CD4-positive, alpha-beta T cell treated with Interleukin-4 for 1 hour (primary cell): Measurements from ENCODE around the gene NKIRAS2.

Source experiments
- DNase-seq, 2 donors: peaks; one replicate each; pipeline ENCODE4 v3.0.0-alpha.2; 2020 to 2022

Gene NKIRAS2

DNA sequence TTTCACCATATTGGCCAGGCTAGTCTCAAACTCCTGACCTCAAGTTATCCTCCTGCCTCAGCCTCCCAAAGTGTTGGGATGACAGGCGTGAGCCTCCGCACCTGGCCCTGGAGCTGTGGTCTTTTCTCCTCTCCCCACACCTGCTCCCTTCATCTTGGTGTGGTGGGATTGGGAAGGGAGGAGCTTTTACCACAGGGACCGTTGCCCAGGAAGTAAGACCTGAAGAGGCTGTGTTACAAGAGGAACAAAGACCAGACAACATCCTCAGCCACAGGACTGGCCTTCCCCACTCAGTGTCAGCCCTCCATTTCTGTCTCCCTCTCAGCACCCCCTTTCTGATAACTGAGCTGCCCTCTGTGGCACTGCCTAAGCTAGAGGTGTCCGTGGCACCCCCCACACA is 39.9 kb downstream of the NKIRAS2 start:
- no peak for DNase-seq

DNA sequence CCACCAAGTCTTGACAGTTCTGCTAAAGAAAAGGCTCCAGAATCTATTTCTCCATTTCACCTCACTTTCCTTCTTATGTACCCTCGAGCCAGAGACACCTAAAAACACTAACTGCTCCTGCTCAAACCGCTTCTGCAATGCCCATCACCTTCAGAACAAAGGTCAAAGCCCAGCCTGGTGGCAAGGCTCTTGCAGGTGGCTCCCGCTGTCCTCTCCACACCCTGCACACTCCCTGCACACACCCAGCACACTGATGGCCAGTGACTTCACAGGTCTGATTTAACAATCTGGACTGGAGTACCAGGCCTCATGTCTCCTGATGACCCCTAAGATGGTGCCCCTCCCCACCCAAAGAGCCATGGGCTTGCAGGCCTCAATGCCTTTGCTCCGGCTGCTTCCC is 40.3 kb downstream of the NKIRAS2 start:
- no peak for DNase-seq

GRCh38 chr17:42061646-42062487 is 42.0 kb downstream of the NKIRAS2 start:
- no peak for DNase-seq

- no peak for DNase-seq
Observed at GRCh38 chr17:42062681-42063080, 42.8 kb downstream of the NKIRAS2 start.

GRCh38 chr17:42065201-42065600 is 45.3 kb downstream of the NKIRAS2 start:
- DNase-seq, result peak in 1 of 2 donors; percentile 4

- DNase-seq, result peak; percentile 67 to 72
Observed at GRCh38 chr17:42067371-42068091, 47.6 kb downstream of the NKIRAS2 start.

DNA sequence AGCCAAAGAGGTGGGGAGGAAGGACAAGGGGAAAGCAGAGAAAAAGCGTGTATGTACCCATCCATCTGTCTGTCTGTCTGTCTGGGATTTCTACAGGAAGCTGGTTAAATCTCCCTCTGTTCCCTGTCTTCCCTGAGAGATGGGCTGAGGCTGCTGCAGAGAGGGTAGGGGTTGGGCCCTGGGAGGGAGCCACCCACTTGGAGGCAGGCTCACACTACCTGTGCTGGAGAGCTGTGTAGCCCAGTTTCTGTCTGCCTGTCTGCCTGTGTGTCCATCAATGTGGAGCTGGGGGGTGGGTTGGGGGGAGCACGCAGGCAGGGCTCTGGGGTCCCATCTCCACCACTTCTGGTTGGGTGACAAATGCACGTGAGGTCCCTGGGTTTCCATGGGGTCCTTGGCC is 49.1 kb downstream of the NKIRAS2 start:
- no peak for DNase-seq

DNA sequence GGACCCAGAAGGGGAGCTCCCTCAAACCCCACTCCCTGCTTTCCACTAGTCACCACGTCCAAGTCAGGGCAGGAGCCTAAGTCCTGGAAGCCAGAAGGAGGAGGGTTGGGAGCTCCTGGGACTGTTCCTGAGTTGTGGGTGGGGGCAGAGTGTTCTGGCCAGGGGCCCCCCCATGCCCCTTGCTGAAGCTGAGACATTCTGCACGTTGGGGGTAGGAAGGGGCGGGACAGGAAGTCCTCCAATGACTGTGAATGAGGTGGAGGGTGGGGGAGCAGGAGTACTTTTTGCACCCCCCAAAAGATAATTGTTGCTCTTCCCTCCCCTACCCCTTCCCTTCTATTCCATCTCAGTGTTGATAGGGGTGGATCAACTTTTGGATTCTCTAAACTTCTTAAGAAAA is 51.9 kb downstream of the NKIRAS2 start:
- DNase-seq, result no peak

DNA sequence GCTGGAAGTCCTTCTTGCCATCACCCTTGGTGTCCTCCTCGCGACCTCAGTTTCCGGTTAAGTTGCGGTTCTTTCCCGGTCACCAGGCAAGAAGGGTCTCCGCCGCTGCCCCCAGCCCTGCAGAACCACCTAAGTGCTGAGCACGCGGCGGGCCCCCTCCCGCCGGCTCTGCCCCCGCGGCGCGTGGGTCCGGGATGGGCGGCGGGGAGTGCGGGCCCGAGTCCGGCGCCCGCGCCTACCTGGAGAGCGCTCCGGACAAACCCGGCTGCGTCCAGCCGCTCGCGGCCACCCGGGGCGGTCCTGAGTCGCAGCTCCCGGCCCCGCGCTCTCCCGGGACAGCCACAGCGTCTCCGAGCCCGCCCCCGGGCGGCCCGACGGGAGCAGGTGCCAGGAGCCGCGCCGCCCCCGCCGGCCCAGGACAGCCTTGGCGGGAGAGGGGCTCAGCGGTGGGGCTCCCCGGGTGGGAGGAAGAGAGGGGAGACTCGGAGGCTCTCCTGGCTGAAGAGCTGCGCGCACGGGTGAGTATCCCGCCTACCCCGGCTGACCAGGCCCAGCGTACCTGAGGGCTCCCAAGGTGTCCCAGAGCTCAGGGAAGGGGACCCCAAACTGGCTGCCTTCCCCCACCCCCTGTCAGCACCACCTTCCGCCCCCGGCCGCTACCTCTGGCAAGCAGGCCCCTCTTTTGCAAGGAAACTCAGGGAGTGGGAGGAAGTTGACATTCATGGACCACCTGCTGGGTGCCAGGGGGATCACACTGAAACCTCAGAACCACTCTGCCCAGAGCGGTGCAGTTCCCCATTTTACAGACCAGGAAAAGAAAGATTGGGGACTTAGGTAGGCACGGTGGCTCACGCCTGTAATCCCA is 52.7 kb downstream of the NKIRAS2 start:
- no peak for DNase-seq
